HepG2 (cell line): ENCODE measurements around the gene FCN3. TPM values are rescaled to one million over a fixed set of nuclear protein-coding genes. Genes with fewer than 3 reads are reported as not detected.

Experiments used
- CENPT ChIP-seq: sonication (generic); formaldehyde crosslinking; IDR thresholded peaks from 2 replicates; pipeline ENCODE4 v1.8.0; 2022; ENCODE audit warnings: low read depth, mild to moderate bottlenecking, moderate library complexity, missing genetic modification reagents
- KLF15 ChIP-seq: sonication (generic); formaldehyde crosslinking; IDR thresholded peaks from 2 replicates; pipeline ENCODE4 v1.8.1; 2023; ENCODE audit warnings: borderline replicate concordance, mild to moderate bottlenecking, inconsistent platforms, missing genetic modification reagents, mixed read lengths
- KMT2B ChIP-seq: IDR thresholded peaks from 2 replicates; pipeline ENCODE4 v1.6.1; 2016; ENCODE audit warnings: missing genetic modification reagents, missing compliant biosample characterization
- MEIS1 ChIP-seq: sonication (generic); formaldehyde crosslinking; IDR thresholded peaks from 2 replicates; pipeline ENCODE4 v1.9.0; 2021; ENCODE audit warnings: mild to moderate bottlenecking, missing genetic modification reagents, moderate library complexity, borderline replicate concordance
- MIER3 ChIP-seq: IDR thresholded peaks from 2 replicates; pipeline ENCODE4 v1.6.1; 2016; ENCODE audit warnings: missing compliant biosample characterization, borderline replicate concordance
- NR0B2 ChIP-seq: sonication (generic); formaldehyde crosslinking; IDR thresholded peaks from 2 replicates; pipeline ENCODE4 v1.4.0; 2020; ENCODE audit warnings: mild to moderate bottlenecking, missing genetic modification reagents
- RERE ChIP-seq: IDR thresholded peaks from 2 replicates; pipeline ENCODE4 v1.6.1; 2016; ENCODE audit warnings: low read depth, missing genetic modification reagents, missing compliant biosample characterization
- SOX13 ChIP-seq, 3 experiments: fragments of 450-650 bp in 1 of 3; sonication (generic) in 1 of 3; formaldehyde crosslinking in 1 of 3; IDR thresholded peaks in 2 of 3; conservative IDR thresholded peaks in 1 of 3; 2 replicates each; pipeline versions ENCODE4 v1.5.0 to v1.6.1; 2016 to 2020; ENCODE audit warnings: antibody characterized with exemption in 1 of 3, mild to moderate bottlenecking in 1 of 3, missing compliant biosample characterization in 1 of 3, missing genetic modification reagents in 1 of 3, moderate library complexity in 1 of 3
- TFDP1 ChIP-seq: IDR thresholded peaks from 2 replicates; pipeline ENCODE4 v1.6.1; 2016; ENCODE audit warnings: missing compliant biosample characterization, missing genetic modification reagents, borderline replicate concordance
- U2AF1 ChIP-seq: fragments of 200-400 bp; formaldehyde crosslinking; optimal IDR thresholded peaks from 2 replicates; pipeline ENCODE3; 2017; ENCODE audit warnings: mild to moderate bottlenecking, low read depth, low read length
- ZNF136 ChIP-seq: sonication (generic); formaldehyde crosslinking; IDR thresholded peaks from 2 replicates; pipeline ENCODE4 v1.8.1; 2022; ENCODE audit warnings: low read depth, mild to moderate bottlenecking, moderate library complexity, missing genetic modification reagents
- ZNF547 ChIP-seq: sonication (generic); formaldehyde crosslinking; IDR thresholded peaks from 2 replicates; pipeline ENCODE4 v1.5.1; 2020; ENCODE audit warnings: mild to moderate bottlenecking, missing genetic modification reagents
- ZNF674 ChIP-seq: sonication (generic); formaldehyde crosslinking; IDR thresholded peaks from 2 replicates; pipeline ENCODE4 v1.5.0; 2020; ENCODE audit warnings: low read depth, mild to moderate bottlenecking, missing genetic modification reagents
- ZNF687 ChIP-seq: sonication (generic); formaldehyde crosslinking; IDR thresholded peaks from 2 replicates; pipeline ENCODE4 v1.5.1; 2020; ENCODE audit warnings: mild to moderate bottlenecking, missing genetic modification reagents, moderate library complexity
- ZSCAN22 ChIP-seq: sonication (generic); formaldehyde crosslinking; IDR thresholded peaks from 2 replicates; pipeline ENCODE4 v1.4.0; 2020; ENCODE audit warnings: mild to moderate bottlenecking, missing genetic modification reagents
- polyA plus RNA-seq, 8 experiments: library from polyadenylated mRNA; depleted of rRNA in 3 of 8; stranded (reverse) in 7 of 8; unstranded in 1 of 8; fragments of >200 nt; fragmentation: Illumina TruSeq in 4 of 8; extraction: Trizol in 4 of 8; gene quantifications; 2 replicates each; pipeline versions ENCODE4 v1.2.1 to v1.2.3, GENCODE V29; 2011 to 2016; ENCODE audit warnings: low read depth in 4 of 8, missing spikeins in 1 of 8, mixed read lengths in 1 of 8; ENCODE audit not compliant: insufficient read depth in 1 of 8
- total RNA-seq, 5 experiments: library from RNA; depleted of rRNA; stranded (reverse); fragments of >200 nt; fragmentation: Illumina TruSeq; extraction: Trizol; gene quantifications; 2 replicates each; pipeline ENCODE4 v1.2.3, GENCODE V29; 2016; ENCODE audit warnings: low read depth in 1 of 5

Gene FCN3
- total and polyA plus RNA-seq, 2 of the 13 experiments (the other 11 are each of a cell fraction or from before 2014, with no cell fraction given), result not detected

GRCh38 chr1:27365372-27366112, 9.1 kb downstream of the FCN3 start (continued):
- TF ChIP-seq TFDP1 (CRISPR knock-in tag) (no peak), SOX13 (IDR thresholded peaks at IDR 0.05) (no peak), SOX13 (CRISPR knock-in tag; conservative IDR thresholded peaks at IDR 0.05 in 1 of 2, IDR thresholded peaks at IDR 0.05 in 1 of 2) (no peak), ZNF687 (CRISPR knock-in tag) (no peak), U2AF1 (no peak), CENPT (CRISPR knock-in tag) (no peak), ZNF547 (CRISPR knock-in tag) (no peak), NR0B2 (CRISPR knock-in tag) (no peak), ZNF136 (CRISPR knock-in tag) (no peak), MEIS1 (CRISPR knock-in tag) (no peak), MIER3 (CRISPR knock-in tag) (no peak), ZSCAN22 (no peak), ZNF674 (CRISPR knock-in tag) (no peak), KLF15 (CRISPR knock-in tag) (no peak), RERE (CRISPR knock-in tag) (no peak), KMT2B (no peak)
